Renal cortex interstitium (tissue), 11 donors: Measurements from ENCODE around the gene PSMG4. TPM values are rescaled to one million over a fixed set of nuclear protein-coding genes. Genes with fewer than 3 reads are reported as not detected.
A peak's percentile ranks its signal among the peaks of the same experiment; 100 is the strongest.
"Not testable (repeated sequence)": the region's sequence is repeated elsewhere in the genome, so short reads cannot be mapped to it uniquely, and the experiment has no call there.

Experiments
- DNase-seq, 11 donors: peaks; one replicate each; pipeline ENCODE4 v3.0.0-alpha.2; 2013; ENCODE audit warnings: low read depth in 9 of 11, low spot score in 4 of 11; ENCODE audit errors: extremely low read depth in 1 of 11
- polyA plus RNA-seq, 3 donors: library from polyadenylated mRNA; unstranded; fragments of 120-200 nt; gene quantifications; one replicate each; pipeline ENCODE4 v1.2.1, GENCODE V29; 2013; ENCODE audit not compliant: insufficient read length in 3 of 3

PSMG4 gene
- polyA plus RNA-seq, 3 donors = 18.5 to 26.3 (median 21.0) TPM

DNA sequence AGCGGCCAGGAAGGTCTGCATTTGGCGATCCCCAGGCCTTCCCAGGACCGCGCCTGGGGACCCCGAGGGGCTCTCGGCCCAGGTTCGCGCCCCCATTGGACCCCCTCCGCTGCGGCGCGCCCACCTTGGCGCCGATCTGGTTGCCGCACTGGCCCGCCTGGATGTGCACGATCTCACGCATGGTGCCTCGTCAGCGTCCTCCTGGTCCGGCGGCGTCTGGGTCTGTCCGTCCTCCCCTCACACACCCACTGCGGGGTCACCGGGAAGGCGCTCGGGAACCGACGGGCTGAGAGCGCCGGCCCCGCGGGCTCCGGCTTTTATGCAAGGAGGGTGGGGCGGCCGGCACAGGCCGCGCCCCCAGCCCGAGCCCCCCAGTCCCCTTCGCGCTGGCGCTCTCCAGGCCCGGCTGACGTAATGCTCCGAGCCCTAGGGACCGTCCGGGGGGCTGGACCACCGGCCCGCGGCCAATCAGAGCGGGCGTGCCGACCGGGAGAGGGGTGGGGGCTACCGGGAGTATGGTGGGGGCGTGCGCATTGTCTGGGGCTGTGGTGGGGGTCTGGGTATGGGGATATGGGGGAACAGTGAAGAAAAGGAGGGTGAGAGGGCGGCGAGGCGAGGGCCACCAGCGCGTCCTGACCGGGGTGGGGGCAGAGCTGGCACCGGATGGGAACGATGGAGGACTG lies 31.2 kb upstream of the PSMG4 start, which contains the start of gene TUBB2B:
Gene TUBB2B, minus strand, starts transcription at position 291 of the 683 bp plus-strand sequence. Its CDS starts 110 bp downstream, at position 181.
- DNase-seq = peak in 6 of 11 donors; percentile 78 to 87 (median 80)

DNA sequence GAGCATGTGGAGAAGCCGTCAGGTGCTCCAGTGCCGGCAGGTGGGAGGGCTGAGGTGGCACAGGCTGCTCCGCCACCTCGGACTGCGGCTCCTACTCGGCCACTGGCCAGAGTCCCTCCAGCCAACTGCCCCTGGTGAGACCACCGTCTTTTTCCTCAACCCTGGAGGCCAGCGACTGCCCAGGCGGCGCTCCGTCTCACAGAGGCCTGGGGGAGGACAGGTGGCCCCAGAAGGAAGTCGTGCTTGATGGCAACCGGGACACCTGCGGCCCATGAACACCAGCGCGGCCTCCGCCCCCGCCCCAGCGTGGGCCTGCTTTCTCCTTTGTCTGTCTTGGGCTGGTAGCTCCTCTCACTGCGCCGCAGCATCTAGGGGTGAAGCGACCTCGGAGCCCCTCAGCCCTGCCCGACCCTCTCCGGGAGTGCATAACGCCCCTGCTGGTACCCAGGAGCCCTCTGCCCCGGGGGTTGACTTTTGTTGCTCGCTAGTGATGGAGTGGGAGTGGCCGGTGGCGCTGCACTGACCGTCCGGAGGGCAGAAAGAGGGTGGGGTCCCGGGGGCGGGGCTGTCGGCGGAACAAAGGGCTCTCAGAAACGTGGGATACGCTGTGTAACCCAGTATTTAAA lies 30.6 kb upstream of the PSMG4 start:
- peak in 2 of 11 donors; percentile 44 to 49 for DNase-seq

DNA sequence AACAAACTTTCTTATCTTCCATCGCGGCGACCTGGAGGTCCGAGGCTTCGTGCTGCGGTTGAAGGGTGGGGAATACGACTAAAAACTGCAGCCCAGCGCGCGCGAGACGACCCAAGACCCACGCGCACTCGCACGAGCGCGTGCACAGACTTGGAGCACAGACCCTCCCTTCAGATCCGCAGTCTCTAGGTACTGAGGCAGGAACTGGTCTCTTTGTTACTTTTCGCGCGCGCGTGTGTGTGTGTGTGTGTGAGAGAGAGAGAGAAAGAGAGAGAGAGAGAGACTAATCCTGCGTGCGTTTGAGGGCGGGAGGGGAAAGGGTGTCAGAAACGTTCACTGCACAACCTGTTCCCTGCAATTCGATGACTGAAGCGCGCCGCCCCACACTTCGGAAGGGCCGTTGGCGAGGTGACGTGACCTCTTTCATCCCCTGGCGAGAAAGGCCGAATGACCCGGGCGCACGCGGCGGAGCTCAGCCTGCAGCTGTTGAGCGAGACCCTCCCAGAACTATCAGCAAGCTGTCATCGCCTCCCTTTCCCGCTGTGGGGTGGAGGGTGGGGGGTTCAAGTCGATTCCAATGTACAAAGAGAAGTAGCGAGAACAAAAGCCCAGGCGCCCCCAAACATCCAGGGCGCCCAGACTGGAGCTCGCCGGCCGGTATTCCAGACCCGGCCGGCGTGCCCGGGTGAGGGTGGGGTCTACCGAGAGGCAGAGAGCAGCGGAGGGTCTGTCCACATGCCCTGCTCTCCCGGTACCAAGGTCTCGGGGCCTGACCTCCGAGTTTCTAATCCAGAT lies 29.8 kb upstream of the PSMG4 start:
- peak in 3 of 11 donors; percentile 41 to 52 (median 48) for DNase-seq

DNA sequence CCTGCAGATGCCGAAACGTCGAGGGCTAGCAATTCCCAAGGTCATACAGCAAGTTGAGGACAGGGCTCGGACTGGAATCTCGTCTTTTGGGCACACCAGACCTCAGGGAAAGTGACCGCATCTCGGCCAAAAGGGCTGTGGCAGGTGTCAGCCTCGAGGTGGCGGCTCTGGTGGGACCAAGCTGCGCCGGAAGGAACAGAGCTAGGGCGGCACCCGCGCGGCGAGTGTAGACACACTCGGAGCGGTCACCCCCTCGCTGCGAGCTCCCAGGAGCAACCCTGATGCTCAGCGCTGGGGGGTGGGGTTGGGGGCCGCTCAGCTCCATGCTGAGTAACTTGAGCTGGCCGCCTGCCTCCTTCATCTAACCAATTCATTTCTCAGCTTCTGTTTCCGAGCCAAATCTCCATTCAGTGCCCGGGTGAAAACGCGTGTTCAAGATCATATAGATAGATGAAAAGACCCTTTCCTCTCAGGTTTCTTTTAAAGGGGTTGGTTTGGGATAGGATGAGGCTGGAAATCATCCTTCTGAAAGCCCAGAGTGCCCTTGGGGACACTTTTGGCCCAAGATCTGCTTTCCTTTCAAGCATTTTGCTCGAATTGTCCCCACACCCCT lies 29.1 kb upstream of the PSMG4 start:
- peak in 1 of 11 donors; percentile 24 for DNase-seq

DNA sequence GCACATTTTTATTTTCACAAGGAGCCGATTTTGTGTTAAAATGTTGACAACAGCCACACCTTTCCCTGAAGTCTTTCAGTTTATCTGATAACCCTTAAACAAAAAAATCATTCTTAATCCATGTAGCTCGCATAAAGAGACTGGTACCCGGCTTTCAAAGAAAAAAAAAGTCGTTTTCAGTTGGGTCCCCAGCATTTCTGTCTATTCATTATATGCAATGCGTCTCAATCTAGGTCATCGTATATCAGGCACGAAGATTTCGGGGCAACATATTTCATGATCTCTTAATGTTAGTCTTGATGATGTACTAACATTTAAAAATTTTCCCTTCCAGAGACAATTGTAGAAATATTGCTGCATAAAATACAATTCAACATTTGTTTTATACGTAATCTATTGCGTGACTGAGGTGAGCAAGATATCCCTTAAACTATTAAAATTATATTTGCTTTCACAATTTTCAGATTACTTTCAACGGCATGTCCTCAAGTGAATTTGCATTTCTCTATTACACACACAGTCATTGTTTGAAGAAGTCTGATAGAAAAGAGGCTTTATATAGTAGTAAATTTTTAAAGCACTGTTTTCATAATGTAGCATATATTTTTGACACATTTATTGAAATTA lies 28.4 kb upstream of the PSMG4 start:
- no peak for DNase-seq

DNA sequence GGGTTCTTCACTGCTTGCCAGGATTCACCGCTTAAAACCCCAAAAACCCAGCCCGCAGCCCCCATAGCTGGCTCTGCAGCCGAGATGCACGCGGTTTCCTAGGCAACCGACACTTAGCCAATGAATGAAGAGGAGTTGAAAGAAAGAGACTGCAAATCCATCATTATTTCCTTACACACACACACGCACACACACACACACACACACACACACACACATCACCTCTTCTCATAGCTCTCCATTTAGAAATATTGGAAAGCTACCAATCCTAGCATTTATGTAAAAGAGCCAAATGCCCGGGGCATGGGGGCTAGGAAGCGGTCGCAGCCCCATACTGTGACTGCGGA lies 27.9 kb upstream of the PSMG4 start:
- peak in 5 of 11 donors; percentile 51 to 75 (median 62) for DNase-seq

DNA sequence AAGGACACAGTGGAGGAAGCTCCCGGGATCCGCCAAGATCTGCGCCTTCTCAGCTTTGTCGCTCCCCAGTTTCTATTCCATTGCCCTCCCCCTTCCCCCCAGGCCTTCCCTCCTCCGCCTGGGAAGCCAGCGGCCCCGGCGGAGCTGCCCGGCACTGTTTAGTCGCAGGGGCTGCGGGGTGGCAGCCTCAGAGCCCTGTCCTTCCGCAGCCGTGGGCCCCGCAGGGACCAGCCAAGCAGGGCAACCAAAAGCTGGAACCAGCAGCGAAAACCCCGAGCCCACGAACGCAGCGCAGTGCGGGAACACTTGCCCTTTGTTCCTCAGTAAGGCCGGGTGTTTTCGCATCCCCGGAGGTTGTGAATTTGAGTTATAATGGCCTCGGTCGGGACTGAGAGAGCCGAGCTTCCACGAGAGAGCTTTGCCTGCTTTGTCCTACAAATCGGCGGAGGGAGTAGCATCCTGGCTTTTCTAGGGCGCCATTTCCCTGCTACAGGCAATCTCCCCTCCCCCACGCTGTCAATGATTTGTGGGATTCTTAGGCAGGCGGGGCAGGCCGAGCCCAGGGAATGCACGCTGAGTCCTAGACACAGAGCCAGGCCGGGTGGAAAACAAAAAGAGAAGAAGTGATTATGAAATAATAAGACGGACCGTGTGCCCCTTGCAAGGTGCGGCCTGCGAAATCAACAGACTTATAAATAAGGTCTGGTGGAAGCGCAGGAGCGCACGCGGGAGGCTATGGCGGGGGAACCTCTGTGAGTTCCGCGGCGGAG lies 27.3 kb upstream of the PSMG4 start:
- peak in 9 of 11 donors; percentile 84 to 94 (median 89) for DNase-seq

DNA sequence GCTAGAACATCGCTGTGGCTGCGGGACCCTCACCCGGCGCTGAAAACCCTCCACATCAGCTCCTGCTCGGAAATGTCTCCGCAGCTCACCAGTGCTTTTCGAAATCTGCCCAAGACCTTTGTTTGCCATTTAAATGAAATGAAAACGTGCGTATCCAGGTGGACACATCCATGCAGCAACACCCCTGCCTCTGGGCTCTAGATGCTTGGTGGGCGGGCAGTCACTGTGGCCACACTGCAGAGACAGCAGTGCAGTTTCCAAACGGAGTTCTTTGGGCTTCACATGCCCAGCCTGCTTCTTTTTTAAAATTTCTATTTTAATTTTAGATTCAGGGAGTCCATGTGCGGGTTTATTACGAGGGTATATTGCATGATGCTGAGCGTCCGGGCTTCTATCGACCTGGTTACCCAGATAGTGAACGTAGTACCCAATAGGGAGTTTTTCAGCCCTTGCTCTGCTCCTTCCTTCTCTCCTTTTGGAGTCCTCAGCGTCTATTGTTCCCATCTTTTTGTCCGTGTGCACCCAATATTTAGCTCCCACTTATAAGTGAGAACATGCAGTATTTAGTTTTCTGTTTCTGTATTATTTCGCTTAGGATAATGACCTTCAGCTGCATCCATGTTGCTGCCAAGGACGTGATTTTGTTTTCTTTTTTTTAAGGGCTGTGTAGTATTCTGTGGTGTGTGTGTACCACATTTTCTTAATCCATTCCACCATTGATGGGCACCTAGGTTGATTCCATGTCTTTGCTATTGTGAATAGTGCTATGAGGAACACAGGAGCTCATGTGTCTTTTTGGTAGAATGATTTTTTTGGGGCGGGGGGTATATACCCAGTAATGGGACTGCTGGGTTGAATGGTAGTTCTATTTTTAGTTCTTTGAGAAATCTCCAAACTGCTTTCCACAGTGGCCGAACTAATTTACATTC lies 26.5 kb upstream of the PSMG4 start:
- DNase-seq = no peak

DNA sequence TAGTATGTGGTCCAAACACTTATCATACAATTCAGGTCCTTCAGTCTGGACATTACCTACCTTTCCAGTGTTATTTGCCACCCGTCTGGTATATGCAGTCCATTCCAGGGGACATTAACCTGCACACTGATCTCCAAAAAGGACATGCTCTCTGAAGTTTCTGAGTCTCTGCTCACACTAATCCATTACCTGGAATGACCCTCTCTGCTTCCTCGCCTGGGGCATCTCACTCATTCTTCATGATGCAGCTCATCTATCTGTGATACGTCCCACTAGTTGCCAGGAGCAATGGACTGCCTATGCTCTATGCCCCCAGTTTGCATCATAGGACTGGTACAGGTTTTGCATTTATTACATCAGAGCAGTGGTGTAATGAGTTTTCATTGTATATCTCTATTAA lies 25.4 kb upstream of the PSMG4 start:
- no peak for DNase-seq

DNA sequence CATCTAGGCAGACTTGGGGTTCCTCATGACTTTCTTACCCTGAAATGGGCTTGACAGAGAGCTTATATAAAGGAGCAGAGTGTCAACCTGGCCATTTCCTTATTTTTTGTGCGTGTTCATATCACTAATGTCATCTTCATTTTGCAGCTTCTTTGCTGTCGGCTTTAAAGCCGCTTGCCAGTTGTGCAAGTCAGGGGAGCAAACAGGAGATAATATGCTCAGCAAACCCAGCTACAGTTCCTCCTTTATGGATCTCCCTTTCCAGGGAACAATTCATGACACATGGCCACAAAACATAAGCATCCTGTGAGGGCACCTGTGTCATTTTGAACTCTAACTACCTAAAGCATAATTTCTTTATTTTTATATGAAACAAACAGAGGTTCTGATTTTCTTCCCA lies 24.8 kb upstream of the PSMG4 start:
- DNase-seq = no peak

DNA sequence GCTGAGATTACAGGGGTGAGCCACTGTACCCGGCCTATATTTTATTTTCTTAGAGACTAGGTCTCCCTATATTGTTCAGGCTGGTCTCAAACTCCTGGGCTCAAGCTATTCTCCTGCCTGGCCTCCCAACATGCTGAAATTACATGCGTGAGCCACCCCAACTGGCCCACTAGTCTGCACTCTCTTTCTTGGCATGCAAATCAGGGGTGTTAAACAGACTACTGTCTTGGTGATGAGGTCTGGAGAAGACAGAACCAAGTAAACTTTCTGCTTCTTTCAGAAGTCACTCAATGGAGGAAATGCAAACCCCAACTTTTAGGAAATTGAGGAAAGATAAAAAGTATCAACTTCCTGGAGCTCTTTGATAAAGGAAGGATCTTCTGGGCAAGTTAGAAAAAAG lies 23.3 kb upstream of the PSMG4 start:
- no peak for DNase-seq

DNA sequence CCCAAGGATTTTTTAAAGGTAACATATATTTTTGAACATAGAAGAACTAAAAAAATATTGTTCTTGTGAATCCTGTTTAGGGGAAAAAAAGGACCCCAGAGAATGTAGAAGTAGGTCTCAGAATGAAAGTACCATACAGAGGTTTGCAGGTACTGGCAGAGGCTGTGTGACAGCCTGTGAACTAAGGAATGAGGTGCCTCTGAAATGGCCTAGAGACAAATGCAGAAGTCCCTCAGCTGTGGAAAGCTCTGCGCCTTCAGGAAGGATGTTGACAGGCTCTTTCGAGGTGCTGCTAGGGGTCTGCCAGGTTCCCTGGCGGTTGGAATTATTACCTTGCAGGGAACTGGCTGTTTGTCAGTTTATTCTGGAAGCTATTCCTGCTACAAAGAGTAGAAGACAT lies 22.7 kb upstream of the PSMG4 start:
- no peak for DNase-seq

DNA sequence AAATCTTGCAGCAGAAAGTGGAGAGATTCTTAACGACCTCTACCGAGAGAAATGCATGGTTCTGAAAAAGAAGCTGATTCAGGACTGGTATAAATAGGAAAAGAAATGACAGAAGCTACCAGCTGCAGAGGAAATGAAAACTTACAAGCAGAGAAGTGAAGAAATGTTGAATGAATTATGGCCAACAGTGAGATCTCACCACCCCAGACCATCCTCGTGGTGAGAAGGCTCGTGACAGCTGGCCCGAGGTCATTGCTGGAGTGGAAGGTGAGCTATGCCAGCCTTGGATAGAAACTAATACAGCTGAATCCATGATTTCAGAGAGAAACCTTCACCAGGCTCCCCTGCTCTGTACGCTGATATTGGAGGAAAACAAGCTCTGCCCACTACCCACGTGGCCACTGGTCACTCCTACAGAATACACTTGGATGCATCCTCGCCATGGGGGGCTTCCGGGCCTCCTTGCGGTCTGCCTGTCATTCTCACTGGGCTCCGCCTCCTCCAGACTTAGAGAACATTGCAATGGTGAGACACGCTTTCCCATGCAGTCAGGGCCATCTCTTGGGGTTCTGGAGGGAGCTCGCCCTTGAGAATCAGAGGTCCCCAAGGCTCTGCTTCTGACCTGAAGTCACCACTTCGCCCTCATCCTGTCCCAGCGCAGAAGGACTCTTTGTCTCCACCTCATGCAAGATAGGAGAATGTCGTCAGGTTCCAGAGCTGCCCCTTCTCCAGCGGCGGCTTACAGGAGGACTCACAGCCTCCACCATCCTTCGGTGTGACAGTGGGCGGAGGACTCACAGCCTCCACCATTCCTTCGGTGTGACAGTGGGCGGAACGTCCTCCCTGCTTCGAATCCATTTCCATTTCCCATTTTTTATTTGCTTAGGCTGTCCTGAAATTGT lies 20.7 kb upstream of the PSMG4 start:
- DNase-seq = no peak

DNA sequence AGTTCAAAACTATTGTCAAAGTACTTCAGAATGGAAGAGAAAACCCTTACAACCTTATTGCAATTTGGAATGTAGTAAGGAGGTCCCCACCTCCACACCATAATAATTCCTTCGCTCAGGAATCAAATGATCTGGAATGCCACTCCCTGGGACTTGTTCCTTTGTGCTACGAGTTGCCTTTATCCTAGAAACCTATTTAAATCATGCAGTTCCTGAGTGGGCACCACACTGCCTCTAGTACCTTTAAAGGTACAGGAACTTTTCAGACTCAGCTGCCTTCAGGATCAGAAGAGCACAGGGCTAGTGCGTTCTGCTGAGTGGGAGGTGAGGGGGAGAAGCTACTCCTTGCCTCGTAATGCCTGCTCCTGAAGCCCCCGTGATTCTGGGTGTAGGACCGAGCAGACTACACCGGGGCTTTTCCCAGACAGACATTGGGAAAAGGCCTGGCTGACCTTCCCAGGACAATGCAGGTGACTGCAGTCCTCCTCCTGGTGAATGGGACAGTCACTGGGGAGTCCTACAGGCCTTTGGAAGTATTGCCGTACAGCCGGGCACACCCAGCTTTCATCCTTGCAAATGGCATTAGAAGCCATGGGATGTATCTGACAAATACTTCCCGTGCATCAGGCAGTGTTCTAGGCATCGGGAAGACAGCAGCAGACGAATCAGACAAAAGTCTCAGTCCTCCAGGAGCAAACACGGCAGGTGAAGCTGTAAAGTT lies 19.5 kb upstream of the PSMG4 start:
- DNase-seq = no peak

DNA sequence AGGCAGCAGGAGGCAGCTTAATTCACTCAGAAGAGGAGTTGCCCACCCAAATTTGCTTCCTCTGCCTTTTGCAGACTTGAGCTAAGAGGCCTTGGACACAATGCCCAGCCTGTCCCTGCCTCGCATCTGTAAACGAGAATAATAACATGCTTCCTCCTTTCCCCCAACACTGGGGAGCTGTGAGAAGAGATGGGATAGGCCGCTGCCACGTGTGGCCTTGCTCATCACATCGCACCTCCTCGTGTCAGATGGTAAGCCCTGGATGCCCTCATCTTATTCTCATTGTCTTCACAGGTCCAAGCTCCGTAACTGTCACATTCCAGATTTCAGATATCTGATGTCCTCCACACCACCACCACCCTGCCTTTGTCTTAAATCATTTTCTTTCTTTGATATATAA lies 18.2 kb upstream of the PSMG4 start:
- DNase-seq = no peak

DNA sequence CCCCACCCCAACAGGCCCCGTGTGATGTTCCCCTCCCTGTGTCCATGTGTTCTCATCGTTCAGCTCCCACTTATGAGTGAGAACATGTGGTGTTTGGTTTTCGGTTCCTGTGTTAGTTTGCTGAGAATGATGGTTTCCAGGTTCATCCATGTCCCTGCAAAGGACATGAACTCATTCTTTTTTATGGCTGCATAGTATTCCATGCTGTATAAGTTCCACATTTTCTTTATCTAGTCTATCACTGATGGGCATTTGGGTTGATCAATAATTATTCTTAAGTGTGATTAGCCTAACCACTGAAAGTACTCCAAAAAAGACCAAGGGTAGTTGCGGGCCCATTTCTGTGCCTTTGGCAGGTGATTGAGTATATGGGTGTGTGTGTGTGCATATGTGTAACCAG lies 17.0 kb upstream of the PSMG4 start:
- not testable (repeated sequence) for DNase-seq
